HepG2 (cell line): Measurements from ENCODE around the gene FUT3. TPM values are rescaled to one million over a fixed set of nuclear protein-coding genes. Genes with fewer than 3 reads are reported as not detected.

Source experiments
- ATAC-seq: fragments of 200-7000 bp; cut with Tn5 transposase; 3 replicates; pipeline ENCODE4 v1.9.1; 2020; ENCODE audit warnings: mild to moderate bottlenecking, moderate library complexity
- BruUV-seq: library from RNA; stranded (reverse); fragments of 400-500 nt; replicated peaks from 2 replicates; lab custom pipeline; 2021; lab: Mats Ljungman, UMichigan
- CTCF ChIA-PET: fragments of 300-600 bp; formaldehyde crosslinking; extraction: SDS; loops from one replicate; lab custom pipeline; 2021; ENCODE audit warnings: low total read pairs, inconsistent platforms, low intra/inter-chr PET ratio; lab: Yijun Ruan, JAX
- POLR2A ChIA-PET: fragments of 350-600 bp; sonication (Branson Sonifier 250); formaldehyde crosslinking; loops from one replicate; lab custom pipeline; 2020; ENCODE audit warnings: antibody characterized with exemption, inconsistent platforms; lab: Yijun Ruan, JAX
- DNase-seq: peaks from one replicate; pipeline ENCODE4 v3.0.0-alpha.2; 2015; ENCODE audit warnings: low spot score
- FAIRE-seq: peaks from 3 replicates; lab custom pipeline; 2011; peaks lifted over from hg19 to GRCh38; lab: Jason Lieb, UNC
- H2AFZ ChIP-seq: one replicate; pipeline ENCODE4 v1.6.1; 2011; ENCODE audit warnings: low read length, inconsistent platforms
- H3K27ac ChIP-seq: fragments of 300-600 bp; 3 replicates; pipeline ENCODE4 v1.8.0; 2011; ENCODE audit warnings: mixed run types, mild to moderate bottlenecking, mixed read lengths, low read length, inconsistent platforms; ENCODE audit not compliant: insufficient read depth; ENCODE audit errors: extremely low read length
- H3K27me3 ChIP-seq, 2 experiments: fragments of 200-600 bp in 1 of 2; 2 replicates in 1 of 2; 3 replicates in 1 of 2; pipeline versions ENCODE4 v1.6.0 to v1.8.0; 2011; ENCODE audit warnings: low read length in 2 of 2, mild to moderate bottlenecking in 2 of 2, moderate library complexity in 2 of 2, inconsistent platforms in 1 of 2; ENCODE audit not compliant: insufficient read depth in 2 of 2, control insufficient read depth in 1 of 2
- H3K36me3 ChIP-seq, 2 experiments: fragments of 200-600 bp in 1 of 2; replicated peaks in 1 of 2; 2 replicates in 1 of 2; 3 replicates in 1 of 2; pipeline versions ENCODE4 v1.5.1 to v1.8.0; 2011; ENCODE audit warnings: low read length in 2 of 2, inconsistent platforms in 1 of 2; ENCODE audit not compliant: insufficient read depth in 2 of 2, control insufficient read depth in 1 of 2
- H3K4me1 ChIP-seq: 2 replicates; pipeline ENCODE4 v1.5.1; 2012; ENCODE audit warnings: low read length, inconsistent platforms; ENCODE audit not compliant: insufficient read depth
- H3K4me2 ChIP-seq: 2 replicates; pipeline ENCODE4 v1.6.0; 2011; ENCODE audit warnings: low read depth, low read length, inconsistent platforms
- H3K4me3 ChIP-seq, 3 experiments: fragments of 200-600 bp in 1 of 3; sonication (generic), shearing (Covaris generic) in 1 of 3; replicated peaks in 1 of 3; 2 replicates each; pipeline ENCODE4 v1.5.1; 2011 to 2016; ENCODE audit warnings: low read length in 3 of 3, inconsistent platforms in 2 of 3, low read depth in 2 of 3, mild to moderate bottlenecking in 2 of 3, control low read depth in 1 of 3, mixed read lengths in 1 of 3; ENCODE audit not compliant: insufficient read depth in 1 of 3
- H3K79me2 ChIP-seq: one replicate; pipeline ENCODE4 v1.6.1; 2011; ENCODE audit warnings: low read length, inconsistent platforms; ENCODE audit not compliant: insufficient read depth
- H3K9ac ChIP-seq: 2 replicates; pipeline ENCODE4 v1.6.0; 2011; ENCODE audit warnings: mild to moderate bottlenecking, low read depth, low read length, inconsistent platforms; ENCODE audit not compliant: insufficient read depth
- H3K9me3 ChIP-seq: 2 replicates; pipeline ENCODE4 v1.5.1; 2012; ENCODE audit warnings: mild to moderate bottlenecking, low read length
- H4K20me1 ChIP-seq: 2 replicates; pipeline ENCODE4 v1.6.0; 2011; ENCODE audit warnings: inconsistent platforms, mild to moderate bottlenecking, low read length, moderate library complexity; ENCODE audit not compliant: insufficient read depth
- POLR2A ChIP-seq, 2 experiments: IDR thresholded peaks; 2 replicates each; pipeline ENCODE4 v1.6.1; 2011; ENCODE audit warnings: low read depth in 2 of 2, low read length in 2 of 2, mild to moderate bottlenecking in 1 of 2, moderate library complexity in 1 of 2; ENCODE audit not compliant: insufficient read depth in 1 of 2
- RARG ChIP-seq: sonication (generic); formaldehyde crosslinking; IDR thresholded peaks from 2 replicates; pipeline ENCODE4 v1.4.0; 2020; ENCODE audit warnings: low read depth, mild to moderate bottlenecking, missing genetic modification reagents
- RBFOX2 ChIP-seq: fragments of 200-400 bp; formaldehyde crosslinking; IDR thresholded peaks from 2 replicates; pipeline ENCODE4 v1.6.1; 2017; ENCODE audit warnings: low read depth, mild to moderate bottlenecking, low read length
- ZBTB20 ChIP-seq: sonication (generic); formaldehyde crosslinking; IDR thresholded peaks from 2 replicates; pipeline ENCODE4 v1.8.1; 2023; ENCODE audit warnings: missing genetic modification reagents, low read depth, mild to moderate bottlenecking, borderline replicate concordance
- ZNF777 ChIP-seq: sonication (generic); formaldehyde crosslinking; IDR thresholded peaks from 2 replicates; pipeline ENCODE4 v1.4.0; 2020; ENCODE audit warnings: missing genetic modification reagents
- ZSCAN20 ChIP-seq: sonication (generic); formaldehyde crosslinking; IDR thresholded peaks from 2 replicates; pipeline ENCODE4 v1.4.0; 2020; ENCODE audit warnings: missing genetic modification reagents, mild to moderate bottlenecking, borderline replicate concordance
- WGBS: methylation state at CpG from one replicate; pipeline ENCODE4 v1.1.6; 2017; ENCODE audit warnings: low lambda C conversion rate; 5-methylcytosine and 5-hydroxymethylcytosine counted together
- in situ Hi-C: cut with HindIII; loops from 2 replicates; pipeline ENCODE4 v1.10.0; 2017; ENCODE audit warnings: low pct_unique_long_range_greater_than_20kb; ENCODE audit not compliant: extremely low pct_ligation_motif_present
- intact Hi-C: fragments of 100-400 bp; cut with micrococcal nuclease; formaldehyde crosslinking; loops from one replicate; pipeline ENCODE4 v1.10.0; 2022; ENCODE audit not compliant: unreplicated experiment
- polyA plus RNA-seq, 8 experiments: library from polyadenylated mRNA; depleted of rRNA in 3 of 8; stranded (reverse) in 7 of 8; unstranded in 1 of 8; fragments of >200 nt; fragmentation: Illumina TruSeq in 4 of 8; extraction: Trizol in 4 of 8; gene quantifications; 2 replicates each; pipeline versions ENCODE4 v1.2.1 to v1.2.3, GENCODE V29; 2011 to 2016; ENCODE audit warnings: low read depth in 4 of 8, missing spikeins in 1 of 8, mixed read lengths in 1 of 8; ENCODE audit not compliant: insufficient read depth in 1 of 8
- total RNA-seq, 5 experiments: library from RNA; depleted of rRNA; stranded (reverse); fragments of >200 nt; fragmentation: Illumina TruSeq; extraction: Trizol; gene quantifications; 2 replicates each; pipeline ENCODE4 v1.2.3, GENCODE V29; 2016; ENCODE audit warnings: low read depth in 1 of 5

Gene FUT3
- total and polyA plus RNA-seq, 2 of the 13 experiments (the other 11 are each of a cell fraction or from before 2014, with no cell fraction given), result 0.53 to 1.1 TPM

- intact Hi-C loops, result loop anchor here (1.0 to 10.0 kb wide), 3 partner anchors 22 to 220 kb away; no protein-coding TSS in a partner anchor
- Histone ChIP-seq H4K20me1 (no peaks in the 10 kb centered on the region), H3K36me3 (no peaks in the 10 kb centered on the region), H3K9ac (peak within 1 kb of the TSS; percentile 47), H3K4me2 (peak within 1 kb of the TSS; percentile 83), H2AFZ (no peak within 1 kb of the TSS), H3K27ac (no peak within 1 kb of the TSS), H3K79me2 (no peaks in the 10 kb centered on the region), H3K9me3 (no peaks in the 10 kb centered on the region), H3K4me1 (peaks cover 63% of the 10 kb centered on the region), H3K4me3 (peak within 1 kb of the TSS; percentile 56 to 75 (median 63)), H3K27me3 (no peaks in the 10 kb centered on the region)
- TF ChIP-seq RBFOX2, result 0 out of 2 replicates have a peak, but pooled peaks have one; percentile 5
- 0 out of 2 replicates have a peak, but pooled peaks have one; percentile 17 for TF ChIP-seq ZSCAN20 (CRISPR knock-in tag)
- TF ChIP-seq RARG (CRISPR knock-in tag), result no peak
- TF ChIP-seq ZNF777 (CRISPR knock-in tag), result peak; percentile 7; the same call in 1 of the 2 replicates
- TF ChIP-seq POLR2A (IDR thresholded peaks at IDR 0.05; ENCODE audit: insufficient read depth in 1 of 2, low read depth in 2 of 2, low read length in 2 of 2), result 0 out of 4 replicates have a peak, but pooled peaks of 1 of the 2 experiments have one; percentile 43
- TF ChIP-seq ZBTB20 (CRISPR knock-in tag), result 0 out of 2 replicates have a peak, but pooled peaks have one; percentile 3
- ATAC-seq, result peak; percentile 19
- DNase-seq, result no peak
- POLR2A ChIA-PET, result interaction anchor here (0.6 to 2.3 kb wide), 12 partner anchors 18 to 218 kb away, joined by 3 to 46 read pairs (median 5); partner anchors contain the start of genes CAPS, FUT5, NDUFA11 and VMAC
- in situ Hi-C loops, result loop anchor here (5.0 kb wide), 3 partner anchors 88 to 218 kb away; partner anchors contain the start of gene RANBP3
- no TSS peak for BruUV-seq
- CTCF ChIA-PET, result interaction anchor here (1.2 to 4.6 kb wide), 6 partner anchors 10 to 243 kb away, joined by 3 to 71 read pairs (median 13); no protein-coding TSS in a partner anchor
- WGBS, result 6% methylated on average over 14 of the region's 107 CpGs
- FAIRE-seq, result no peak
Observed at GRCh38 chr19:5804516-5805461, 46.5 kb downstream of the FUT3 start, which contains the start of gene NRTN. TSS of gene NRTN (plus strand) at chr19:5805067. CDS start at chr19:5824166, 19,099 bp downstream.
